HG03108 (cell line): ENCODE data around the gene VCY.
"Not testable (repeated sequence)": the region's sequence is repeated elsewhere in the genome, so short reads cannot be mapped to it uniquely, and the experiment has no call there.

ENCODE experiments used
- ATAC-seq: cut with Tn5 transposase; IDR thresholded peaks from one replicate; pipeline ENCODE4 v1.9.1; 2021; ENCODE audit warnings: moderate library complexity; ENCODE audit not compliant: unreplicated experiment

The VCY gene

DNA sequence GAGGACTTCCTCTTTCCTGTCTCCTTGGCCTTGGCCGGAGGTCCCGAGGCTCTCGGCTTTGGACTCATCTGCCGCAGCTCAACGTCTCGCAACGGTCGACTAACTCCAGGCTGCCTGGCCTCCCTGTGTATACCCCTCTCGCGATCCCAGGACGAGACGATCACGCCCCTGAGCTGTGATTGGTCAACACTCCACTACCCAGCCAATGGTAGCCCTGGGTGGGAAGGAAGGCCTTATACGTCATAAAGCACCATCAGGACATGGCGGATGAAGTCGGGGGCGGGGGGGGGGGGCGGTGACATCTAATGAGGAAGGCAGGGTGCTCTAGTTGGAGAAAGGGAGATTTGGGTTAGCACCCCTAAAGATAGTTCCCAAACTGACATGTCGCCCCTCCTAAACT, at the start of gene VCY:
Gene VCY, minus strand, starts transcription at position 101 of the 400 bp plus-strand sequence. Its CDS starts 33 bp downstream, at position 68.
- not testable (repeated sequence) for ATAC-seq

DNA sequence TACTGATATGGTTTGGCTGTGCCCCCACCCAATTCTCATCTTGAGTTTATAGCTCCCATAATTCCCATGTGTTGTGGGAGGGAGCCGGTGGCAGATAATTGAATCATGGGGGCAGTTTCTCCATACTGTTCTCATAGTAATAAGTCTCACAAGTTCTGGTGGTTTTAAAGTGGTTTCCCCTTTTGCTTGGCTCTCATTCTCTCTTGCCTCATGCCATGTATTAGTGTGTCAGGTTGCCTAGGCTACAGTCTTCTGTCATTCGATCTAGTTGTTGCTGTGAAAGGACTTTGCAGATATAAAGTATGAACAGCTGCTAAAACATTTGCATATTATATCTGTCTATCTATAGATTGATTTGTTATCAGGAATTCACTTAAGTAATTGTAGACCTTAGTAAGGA, 44.1 kb upstream of the VCY start:
- ATAC-seq: not testable (repeated sequence)

DNA sequence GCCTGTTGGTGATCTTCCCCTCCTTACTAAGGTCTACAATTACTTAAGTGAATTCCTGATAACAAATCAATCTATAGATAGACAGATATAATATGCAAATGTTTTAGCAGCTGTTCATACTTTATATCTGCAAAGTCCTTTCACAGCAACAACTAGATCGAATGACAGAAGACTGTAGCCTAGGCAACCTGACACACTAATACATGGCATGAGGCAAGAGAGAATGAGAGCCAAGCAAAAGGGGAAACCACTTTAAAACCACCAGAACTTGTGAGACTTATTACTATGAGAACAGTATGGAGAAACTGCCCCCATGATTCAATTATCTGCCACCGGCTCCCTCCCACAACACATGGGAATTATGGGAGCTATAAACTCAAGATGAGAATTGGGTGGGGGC, 25.6 kb upstream of the VCY start:
- ATAC-seq: not testable (repeated sequence)

DNA sequence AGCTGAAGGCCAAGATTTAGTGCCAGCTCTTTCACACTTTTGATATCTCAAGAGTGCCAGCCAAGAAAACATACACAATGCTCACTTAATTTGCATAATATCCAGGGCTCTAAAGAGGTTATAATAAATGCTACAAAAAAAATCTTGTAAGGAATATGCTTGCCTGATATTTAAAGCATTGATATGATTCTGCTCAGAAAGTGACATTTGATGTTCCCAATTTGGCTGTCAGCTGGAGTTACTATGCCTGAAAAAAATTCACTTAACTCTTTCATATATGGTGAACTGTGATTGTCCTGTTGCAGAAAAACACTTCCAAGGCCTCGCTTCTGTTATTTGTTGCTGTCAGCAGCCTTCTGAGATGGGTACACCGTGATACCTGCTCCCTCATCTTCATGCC, 43.9 kb downstream of the VCY start:
- ATAC-seq: not testable (repeated sequence)
